Activated CD4-positive, alpha-beta T cell treated with anti-CD3 and anti-CD28 coated beads for 48 hours (primary cell): ENCODE measurements around the gene PAK6.

Experiments used
- DNase-seq: peaks from one replicate; pipeline ENCODE4 v3.0.0-alpha.2; 2020

The PAK6 gene

DNA sequence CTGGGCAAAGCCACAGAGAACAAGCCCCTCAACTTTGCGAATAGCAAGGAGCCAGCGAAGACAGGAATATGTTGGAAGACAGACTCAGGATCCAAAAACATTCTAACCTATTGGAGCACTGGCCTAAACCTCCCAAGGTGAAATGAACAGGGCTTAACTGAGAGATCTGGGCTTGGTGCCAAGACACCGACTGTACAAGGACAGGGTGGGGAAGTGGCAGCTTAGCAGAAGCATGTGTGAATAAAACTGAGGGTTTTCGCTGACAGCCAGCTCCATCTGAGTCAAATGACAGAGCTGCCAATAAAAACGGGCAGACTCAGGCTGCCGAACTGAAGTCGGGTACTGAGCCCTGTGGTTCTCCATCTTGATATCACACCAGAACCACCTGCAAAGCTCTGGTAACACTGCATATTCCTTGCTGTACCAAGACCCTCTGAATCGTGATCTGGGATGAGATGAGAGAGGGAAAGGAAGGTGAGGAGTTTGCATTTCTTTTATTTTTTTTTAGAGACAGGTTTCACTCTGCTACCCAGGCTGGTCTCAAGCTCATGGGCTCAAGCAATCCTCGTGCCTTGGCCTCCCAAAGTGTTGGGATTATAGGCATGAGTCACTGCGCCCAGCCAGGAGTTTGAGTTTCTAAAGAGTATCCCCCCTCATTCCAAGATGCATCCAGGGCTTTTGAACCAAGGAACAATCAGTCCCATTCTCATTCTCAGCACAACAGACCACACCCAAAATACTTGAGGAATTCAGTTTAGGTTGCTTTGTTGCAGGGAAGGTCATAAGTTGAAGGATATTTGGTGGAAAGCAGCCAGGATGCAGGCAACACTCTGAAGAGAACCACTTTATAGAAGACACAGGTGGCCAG is 74.9 kb downstream of the PAK6 start:
- peak; percentile 41 for DNase-seq

DNA sequence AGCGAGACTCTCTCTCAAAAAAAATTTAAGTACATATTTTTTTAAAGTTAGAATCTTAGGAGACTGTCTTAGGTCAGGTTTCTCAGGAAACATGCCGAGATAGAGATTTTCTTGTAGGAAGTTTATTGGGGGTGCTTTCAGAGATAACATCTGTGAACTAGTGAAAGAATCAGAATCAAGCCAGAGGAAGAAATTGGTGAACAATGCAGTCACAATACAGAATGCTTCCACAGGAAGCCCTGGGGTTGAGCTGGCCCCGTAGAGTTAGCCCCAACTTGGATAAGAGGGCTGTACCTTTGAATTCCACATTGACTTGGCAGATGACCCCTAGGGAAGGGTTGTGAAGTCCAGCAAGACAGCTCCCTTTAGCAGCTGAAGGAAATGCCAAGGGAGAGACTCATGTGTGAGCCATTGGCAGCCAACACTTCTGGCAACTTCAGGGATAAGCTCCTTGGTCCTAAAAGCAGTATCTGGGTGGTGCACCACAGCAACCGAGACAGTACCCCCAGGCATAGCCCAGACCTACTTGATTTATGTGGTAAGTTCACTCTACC is 75.9 kb downstream of the PAK6 start:
- DNase-seq = no peak

DNA sequence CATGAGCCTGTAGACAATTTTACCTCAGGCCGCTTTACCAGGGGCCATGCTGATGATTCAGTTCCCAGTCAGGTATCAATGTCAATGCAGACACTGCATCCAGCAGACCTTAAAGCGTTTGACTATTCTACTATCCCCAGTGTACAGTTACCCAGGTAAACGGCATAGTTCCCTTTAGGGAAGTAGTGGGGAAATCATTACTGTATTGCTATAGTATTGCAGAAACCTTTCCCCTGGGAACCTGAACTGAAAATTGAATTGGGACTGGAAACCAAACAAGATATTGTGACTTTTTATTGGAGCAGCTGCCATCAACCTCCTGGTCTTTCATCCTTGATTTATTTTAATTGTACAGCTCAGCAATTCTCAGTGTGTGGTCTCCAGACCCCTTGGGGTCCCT is 78.1 kb downstream of the PAK6 start:
- no peak for DNase-seq

DNA sequence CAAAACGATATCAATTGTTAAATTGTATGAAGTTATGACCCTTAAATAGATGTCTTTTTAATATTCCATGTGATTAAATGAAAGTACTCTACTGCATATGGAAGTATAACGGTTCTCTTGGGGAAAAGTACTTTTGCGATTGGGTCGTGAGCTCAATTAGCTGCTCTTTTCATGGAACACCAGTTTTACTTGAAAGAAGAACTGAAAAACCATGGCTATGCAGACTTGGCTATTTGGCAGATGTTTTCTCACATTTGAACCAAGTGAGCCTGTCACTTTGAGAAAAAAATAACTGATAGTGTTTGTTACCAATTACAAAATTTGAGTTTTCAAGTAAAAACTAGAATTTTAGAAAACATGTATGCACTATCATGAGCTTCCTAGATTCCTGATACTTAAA is 78.7 kb downstream of the PAK6 start:
- no peak for DNase-seq

DNA sequence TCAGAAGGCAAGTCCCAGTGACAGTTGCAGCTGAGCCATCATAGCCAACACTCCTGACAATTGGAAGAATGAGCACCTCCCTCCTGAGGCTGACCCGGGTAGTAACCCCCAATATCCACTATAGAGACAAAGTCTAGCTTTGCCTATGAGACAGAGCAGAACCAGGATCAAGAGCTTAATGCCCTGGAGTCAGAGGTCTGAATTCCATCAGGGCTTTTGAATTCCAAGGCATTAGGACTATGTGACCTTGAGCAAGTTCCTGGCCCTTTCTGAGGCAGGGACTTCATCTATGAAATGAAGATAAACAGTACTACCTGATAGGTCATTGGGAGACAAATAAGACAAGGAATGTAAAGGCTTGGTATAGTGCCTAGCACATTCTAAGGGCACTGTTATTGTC is 81.5 kb downstream of the PAK6 start:
- DNase-seq = no peak

DNA sequence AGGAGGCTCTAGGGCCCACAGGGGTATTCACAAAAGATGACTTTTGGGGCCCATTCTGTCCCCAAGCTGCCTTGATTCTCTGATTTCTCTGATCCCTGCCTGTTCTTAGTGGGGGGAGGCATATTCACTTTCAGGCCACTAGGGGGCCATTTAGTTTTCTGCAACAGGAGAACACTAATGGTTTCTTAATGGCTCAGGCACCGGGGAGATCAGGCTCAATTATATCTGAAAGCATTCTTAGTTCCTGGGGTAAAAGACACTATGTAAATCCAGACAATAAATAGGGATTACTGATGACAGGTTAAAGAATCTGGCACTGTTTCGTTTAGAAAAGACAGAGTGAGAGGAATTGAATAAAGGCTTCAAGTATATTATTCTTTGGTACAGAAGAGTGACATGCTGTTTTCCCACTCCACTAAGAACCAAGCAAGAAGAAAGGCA is 82.1 kb downstream of the PAK6 start:
- DNase-seq = peak; percentile 69

DNA sequence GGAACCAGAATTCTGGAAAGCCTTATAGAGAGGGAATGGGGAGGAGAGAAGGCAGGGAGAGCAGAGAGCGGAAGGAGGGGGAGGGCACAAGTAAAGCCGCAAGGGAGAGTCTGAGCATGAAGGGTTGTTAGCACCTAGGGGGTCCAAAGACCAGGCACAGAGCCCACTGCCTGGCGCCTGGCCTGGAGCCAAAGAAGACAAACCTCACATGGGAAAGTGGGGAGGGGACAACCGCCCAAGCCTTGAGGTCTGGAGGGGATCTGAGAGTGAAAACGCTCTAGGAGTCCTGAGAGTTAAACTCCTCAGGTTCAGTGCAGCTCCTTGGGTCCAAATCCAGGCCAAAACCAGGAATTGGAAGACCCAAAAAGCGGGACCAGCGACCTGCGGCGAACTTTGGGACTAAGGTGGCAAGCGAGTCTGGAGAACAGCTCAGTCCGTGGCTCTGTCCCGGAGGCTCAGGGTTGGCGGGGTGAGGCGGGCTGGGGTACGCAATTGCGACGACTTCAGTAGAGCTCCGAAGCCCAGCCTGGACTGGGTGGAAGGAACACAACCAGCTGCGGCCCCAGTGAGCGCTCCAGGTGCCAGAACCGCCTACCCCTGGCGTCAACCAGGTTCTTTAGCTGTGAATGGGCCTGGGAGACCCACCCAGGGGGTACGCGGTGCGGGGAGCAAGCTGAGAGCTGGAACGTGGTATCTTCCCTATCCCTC is 83.8 kb downstream of the PAK6 start:
- DNase-seq = no peak

DNA sequence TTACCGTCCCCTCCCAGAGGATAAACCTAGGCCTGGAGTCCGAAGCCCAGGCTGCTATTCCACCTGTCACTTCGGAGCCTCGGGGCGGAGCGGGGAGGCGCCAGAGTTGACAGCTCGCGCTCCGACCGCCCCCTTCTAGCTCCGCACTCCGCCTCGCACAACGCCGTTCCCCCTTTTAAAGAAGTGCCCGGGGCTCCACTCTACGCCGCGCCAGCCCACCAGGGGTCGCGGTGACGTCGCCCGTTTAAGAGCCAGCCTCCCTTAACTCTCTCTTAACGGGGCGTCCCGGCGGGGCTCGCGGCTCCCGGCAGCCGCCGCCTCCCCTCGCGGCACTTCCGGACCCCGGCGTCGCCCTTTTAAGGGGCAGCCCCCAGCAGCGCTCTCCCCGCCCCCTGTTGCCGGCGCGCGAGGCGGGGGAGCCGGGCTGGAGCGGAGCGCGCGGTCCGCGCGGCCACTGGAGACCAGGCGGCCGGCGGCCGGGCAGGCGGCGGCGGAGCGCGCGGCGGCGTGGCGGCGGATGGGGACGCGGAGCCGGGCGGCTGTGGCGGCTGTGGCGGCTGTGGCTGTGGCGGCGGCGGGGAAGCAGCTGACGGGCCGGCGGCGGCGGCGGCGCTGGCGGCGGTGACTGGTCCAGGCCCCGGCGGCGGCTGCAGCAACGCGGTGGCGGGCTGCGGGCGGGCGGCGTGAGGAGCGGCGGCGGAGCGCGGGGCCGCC is 84.5 kb downstream of the PAK6 start, which contains the start of gene INAFM2:
INAFM2 (plus strand) TSS at position 454 of the 714 bp plus-strand sequence. CDS start 364 bp downstream, outside the sequence.
- peak; percentile 91 for DNase-seq

DNA sequence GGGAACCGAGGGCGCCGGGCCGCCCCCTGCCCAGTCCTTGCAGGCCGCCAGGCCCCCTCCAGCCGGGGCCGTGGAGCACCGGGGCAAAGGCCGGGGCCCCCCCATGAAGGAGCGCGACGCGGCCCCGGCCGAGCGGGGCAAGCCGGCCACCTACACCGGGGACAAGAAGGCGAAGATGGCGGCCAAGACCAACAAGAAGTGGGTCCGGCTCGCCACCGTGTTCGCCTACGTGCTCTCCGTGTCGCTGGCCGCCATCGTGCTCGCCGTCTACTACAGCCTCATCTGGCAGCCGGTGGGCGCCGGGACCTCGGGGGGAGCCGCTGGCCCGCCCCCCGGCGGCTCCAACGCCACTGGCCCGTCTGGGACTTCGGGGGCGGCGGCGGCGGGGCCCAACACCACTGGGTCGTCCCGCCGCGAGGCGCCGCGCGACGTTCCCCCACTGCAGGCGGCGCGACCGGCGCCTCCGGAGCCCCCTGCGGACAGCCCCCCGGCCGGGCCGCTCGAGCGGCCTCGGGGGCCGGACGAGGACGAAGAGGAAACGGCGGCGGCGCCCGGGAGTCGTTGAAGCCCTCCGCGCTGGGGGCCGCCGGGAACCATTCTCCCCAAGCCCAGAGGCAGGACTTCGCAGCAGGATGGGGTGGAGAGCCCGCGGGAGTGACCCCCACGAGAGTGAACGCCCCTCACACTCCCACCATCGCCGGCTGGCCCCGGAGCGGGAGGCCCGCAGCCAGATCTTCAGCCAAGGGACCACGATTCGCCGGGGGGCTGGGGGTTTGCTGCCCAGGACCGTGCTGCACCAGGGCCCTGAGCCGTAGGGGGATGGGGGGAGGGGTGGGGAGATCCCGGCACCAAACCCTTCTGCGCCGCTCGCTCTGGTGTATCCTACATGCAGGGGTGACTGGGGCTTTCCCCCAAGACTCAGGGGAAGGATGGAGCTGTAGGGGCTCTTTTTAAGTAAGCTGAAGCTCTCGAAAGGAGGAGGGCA is 85.4 kb downstream of the PAK6 start:
- peak; percentile 45 for DNase-seq

DNA sequence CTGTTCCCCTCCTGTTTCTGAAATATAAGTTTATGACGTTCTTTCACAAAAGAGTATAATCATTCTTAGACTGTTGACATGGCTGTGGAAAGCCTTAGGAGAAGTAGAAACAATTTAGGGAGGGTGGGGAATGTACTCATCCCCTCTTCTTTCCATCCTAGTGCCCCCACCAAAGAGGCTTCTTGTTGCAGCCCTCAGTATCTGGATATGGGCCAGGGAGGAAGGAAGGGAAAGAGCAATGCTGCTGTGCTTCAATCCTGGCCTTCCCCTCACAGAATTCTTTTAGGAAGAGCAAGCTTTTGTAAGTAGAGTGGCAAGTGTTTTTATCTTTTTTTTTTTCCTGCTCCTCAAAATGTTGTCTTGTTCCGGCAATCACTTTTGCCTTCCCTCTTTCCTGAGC is 86.3 kb downstream of the PAK6 start:
- no peak for DNase-seq

DNA sequence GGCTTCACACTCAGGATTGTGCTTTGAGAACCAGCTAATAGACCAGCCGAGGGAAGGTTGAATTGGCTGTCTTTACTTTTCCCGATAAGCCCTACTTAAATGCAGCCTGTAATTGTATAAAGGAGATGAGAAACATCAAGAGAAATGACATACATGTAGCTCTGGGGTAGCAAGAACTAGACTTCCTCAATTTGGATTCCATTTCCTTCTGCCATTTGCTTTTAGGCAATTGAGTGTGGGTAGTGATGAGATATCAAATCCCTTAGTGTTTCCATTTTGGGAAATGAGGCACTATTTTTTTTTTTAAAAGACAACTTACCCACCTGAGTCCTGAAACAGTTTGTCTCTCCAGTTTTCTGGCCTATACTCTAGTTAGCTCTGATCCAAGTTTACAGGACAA is 86.8 kb downstream of the PAK6 start:
- DNase-seq = no peak
